IPS-11a (cell line): Measurements from ENCODE around the gene P4HTM.
A peak's percentile ranks its signal among the peaks of the same experiment; 100 is the strongest.

Source experiments
- H3K4me3 ChIP-seq: one replicate; pipeline ENCODE4 v1.5.1; 2013; ENCODE audit warnings: low read depth, low read length, control low read depth

P4HTM gene

GRCh38 chr3:48983096-48983495 lies 6.9 kb upstream of the P4HTM start:
- H3K4me3 ChIP-seq = no peak overlapping the region

GRCh38 chr3:48984663-48985062 lies 5.4 kb upstream of the P4HTM start:
- no peak overlapping the region for H3K4me3 ChIP-seq

- no peak overlapping the region for H3K4me3 ChIP-seq
Observed at GRCh38 chr3:48985831-48986376, 4.1 kb upstream of the P4HTM start.

GRCh38 chr3:48989126-48989795 lies 780 bp upstream of the P4HTM start:
- H3K4me3 ChIP-seq = peak overlapping the region; percentile 82

GRCh38 chr3:48990636-48991469 lies 812 bp downstream of the P4HTM start:
- peak overlapping the region; percentile 82 for H3K4me3 ChIP-seq

GRCh38 chr3:48991851-48992545 lies 2.0 kb downstream of the P4HTM start:
- H3K4me3 ChIP-seq = no peak overlapping the region

GRCh38 chr3:48993834-48994233 lies 3.8 kb downstream of the P4HTM start:
- H3K4me3 ChIP-seq = no peak overlapping the region

- H3K4me3 ChIP-seq = no peak overlapping the region
Observed at GRCh38 chr3:48996640-48997039, 6.6 kb downstream of the P4HTM start.

- H3K4me3 ChIP-seq = no peak overlapping the region
Observed at GRCh38 chr3:48997102-48997635, 7.1 kb downstream of the P4HTM start.

GRCh38 chr3:48997714-48998637 lies 7.9 kb downstream of the P4HTM start:
- H3K4me3 ChIP-seq = no peak overlapping the region

- H3K4me3 ChIP-seq = no peak overlapping the region
Observed at GRCh38 chr3:48999085-48999858, 9.2 kb downstream of the P4HTM start.

- H3K4me3 ChIP-seq = no peak overlapping the region
Observed at GRCh38 chr3:49001155-49001554, 11.1 kb downstream of the P4HTM start.

- no peak overlapping the region for H3K4me3 ChIP-seq
Observed at GRCh38 chr3:49004352-49005302, 14.6 kb downstream of the P4HTM start.

- no peak overlapping the region for H3K4me3 ChIP-seq
Observed at GRCh38 chr3:49005303-49005680, 15.3 kb downstream of the P4HTM start.

GRCh38 chr3:49005998-49006397 lies 16.0 kb downstream of the P4HTM start:
- no peak overlapping the region for H3K4me3 ChIP-seq

GRCh38 chr3:49006408-49007067 lies 16.5 kb downstream of the P4HTM start:
- H3K4me3 ChIP-seq = peak overlapping the region; percentile 94

- H3K4me3 ChIP-seq = peak within 1 kb of the TSS; percentile 94
Observed at GRCh38 chr3:49007068-49007770, 17.2 kb downstream of the P4HTM start, which contains the start of gene WDR6. TSS of gene WDR6 (plus strand) at chr3:49007391. CDS start at chr3:49007432, 41 bp downstream.
